Stimulated activated CD4-positive, alpha-beta T cell treated with anti-CD3 and anti-CD28 coated beads, Interleukin-4, amount 100 ng/mL, for 1 hour (primary cell): ENCODE data around the gene CRIM1.

ENCODE experiments used
- DNase-seq: peaks from one replicate; pipeline ENCODE4 v3.0.0-alpha.2; 2020

CRIM1 gene

GRCh38 chr2:36425608-36426355 lies 70.2 kb downstream of the CRIM1 start:
- DNase-seq = no peak

GRCh38 chr2:36427790-36428243 lies 72.2 kb downstream of the CRIM1 start:
- no peak for DNase-seq

- DNase-seq = no peak
Measured at GRCh38 chr2:36430549-36430948, 75.0 kb downstream of the CRIM1 start.

- DNase-seq = no peak
Measured at GRCh38 chr2:36432479-36432878, 76.9 kb downstream of the CRIM1 start.

GRCh38 chr2:36433311-36434217 lies 78.0 kb downstream of the CRIM1 start:
- DNase-seq = no peak

GRCh38 chr2:36438449-36438977 lies 82.9 kb downstream of the CRIM1 start:
- no peak for DNase-seq

- no peak for DNase-seq
Measured at GRCh38 chr2:36439084-36439483, 83.5 kb downstream of the CRIM1 start.

GRCh38 chr2:36441065-36441625 lies 85.6 kb downstream of the CRIM1 start:
- no peak for DNase-seq

- DNase-seq = no peak
Measured at GRCh38 chr2:36441816-36442215, 86.2 kb downstream of the CRIM1 start.

- no peak for DNase-seq
Measured at GRCh38 chr2:36444216-36444936, 88.8 kb downstream of the CRIM1 start.

GRCh38 chr2:36445185-36445866 lies 89.7 kb downstream of the CRIM1 start:
- DNase-seq = no peak

GRCh38 chr2:36446294-36446693 lies 90.7 kb downstream of the CRIM1 start:
- no peak for DNase-seq

GRCh38 chr2:36449213-36449612 lies 93.6 kb downstream of the CRIM1 start:
- DNase-seq = no peak

GRCh38 chr2:36449943-36450392 lies 94.4 kb downstream of the CRIM1 start:
- DNase-seq = no peak

GRCh38 chr2:36450466-36451196 lies 95.1 kb downstream of the CRIM1 start:
- DNase-seq = no peak

- no peak for DNase-seq
Measured at GRCh38 chr2:36451512-36451911, 95.9 kb downstream of the CRIM1 start.

- DNase-seq = no peak
Measured at GRCh38 chr2:36452260-36452659, 96.7 kb downstream of the CRIM1 start.

- DNase-seq = no peak
Measured at GRCh38 chr2:36453652-36454051, 98.1 kb downstream of the CRIM1 start.

- DNase-seq = no peak
Measured at GRCh38 chr2:36455011-36455410, 99.4 kb downstream of the CRIM1 start.

- no peak for DNase-seq
Measured at GRCh38 chr2:36455788-36456187, 100.2 kb downstream of the CRIM1 start.
